HG02588 (cell line): Measurements from ENCODE around the gene CNTNAP3B.
"Not testable (repeated sequence)": the region's sequence is repeated elsewhere in the genome, so short reads cannot be mapped to it uniquely, and the experiment has no call there.

ENCODE experiments used
- ATAC-seq: cut with Tn5 transposase; IDR thresholded peaks from one replicate; pipeline ENCODE4 v1.9.1; 2021; ENCODE audit warnings: mild to moderate bottlenecking, moderate library complexity; ENCODE audit not compliant: unreplicated experiment

CNTNAP3B gene

DNA sequence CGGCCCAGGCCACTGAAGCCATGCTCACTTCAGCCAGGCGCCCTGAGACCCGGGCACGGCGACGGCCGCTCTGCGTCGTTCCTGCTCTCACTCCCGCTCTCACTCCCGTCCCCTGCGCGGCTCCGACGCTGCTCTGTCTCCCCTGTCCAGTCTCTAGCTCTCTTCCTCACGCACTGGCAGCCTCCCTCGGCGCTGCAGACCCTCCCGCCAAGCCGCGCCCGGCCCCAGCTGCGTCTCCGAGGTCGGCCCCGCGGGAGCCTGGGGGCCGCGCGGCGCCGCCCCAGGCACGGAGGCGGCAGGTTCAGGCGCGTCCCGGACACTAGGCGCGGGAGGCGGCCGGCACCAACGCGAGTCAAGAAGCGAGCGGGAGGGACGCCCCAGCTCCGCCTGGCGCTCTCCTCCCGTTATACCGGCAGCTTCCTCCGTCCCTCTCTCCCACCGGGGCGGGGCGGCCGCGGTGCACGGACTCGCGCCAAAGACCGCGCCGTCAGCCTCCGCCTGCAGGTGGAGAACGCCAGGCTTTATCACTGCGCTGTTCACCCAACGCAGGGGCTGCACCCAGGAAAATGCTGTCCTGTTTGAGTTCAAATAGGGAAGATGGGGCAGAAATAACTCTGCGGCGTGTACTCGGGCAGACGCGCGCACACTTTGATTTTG lies at the start of gene CNTNAP3B:
TSS of gene CNTNAP3B (minus strand) at position 354 of the 657 bp plus-strand sequence. CDS start at position 22, 332 bp downstream.
- not testable (repeated sequence) for ATAC-seq

DNA sequence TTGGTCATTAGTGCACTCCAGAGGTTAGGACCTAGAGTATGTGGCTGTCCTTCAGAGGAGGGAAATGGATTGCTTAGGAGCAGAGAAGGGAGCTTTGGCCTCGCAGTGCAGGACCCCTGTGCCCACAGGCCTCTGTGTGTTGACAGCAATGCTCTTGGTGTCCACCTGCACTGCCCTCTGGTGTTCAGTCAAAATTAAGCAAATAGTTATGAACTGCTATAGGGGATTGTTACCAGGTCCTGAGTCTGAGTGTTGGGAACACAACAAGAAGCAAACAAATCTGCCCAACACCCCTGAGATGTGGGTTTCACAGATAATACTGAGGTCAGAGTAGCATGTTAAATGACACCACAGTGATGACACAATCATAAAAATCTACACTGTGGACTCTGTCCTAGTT lies 31.1 kb upstream of the CNTNAP3B start:
- not testable (repeated sequence) for ATAC-seq

DNA sequence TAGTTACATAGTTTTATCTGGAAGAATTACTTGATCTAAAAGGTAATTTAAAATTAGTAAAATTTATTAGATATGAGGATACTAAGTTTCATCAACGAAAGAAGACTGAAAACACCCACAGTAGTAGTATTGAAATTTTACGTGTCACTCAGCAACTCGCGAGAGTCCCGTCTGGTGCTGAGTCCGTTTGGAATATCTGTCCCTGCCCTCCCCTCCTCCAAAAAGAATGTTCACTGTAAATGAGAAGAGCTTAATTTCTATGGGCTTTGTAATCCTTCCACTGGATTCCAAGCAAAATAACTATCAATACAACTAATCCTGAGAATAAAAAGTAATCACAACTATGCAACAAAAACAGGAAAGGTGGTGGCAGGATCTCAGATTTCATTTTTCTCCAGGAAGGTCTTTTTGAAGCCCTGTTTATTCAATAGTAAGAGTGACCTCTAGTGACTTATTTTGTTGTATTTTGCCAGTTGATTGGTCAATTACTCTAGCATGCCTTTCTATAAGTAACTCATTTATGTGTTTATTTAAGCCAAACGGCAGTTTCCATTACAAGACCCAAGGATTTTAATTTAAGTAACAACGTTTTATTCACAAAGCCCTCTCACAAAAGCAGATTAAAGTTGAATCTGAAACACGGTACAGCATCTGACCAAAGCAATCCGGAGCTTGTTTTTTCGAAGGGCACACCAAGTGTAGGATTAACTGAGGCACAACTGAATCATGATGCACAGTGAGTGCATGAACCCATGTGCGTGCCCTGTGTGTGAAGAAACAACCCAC lies 2.0 kb downstream of the CNTNAP3B start:
- ATAC-seq = not testable (repeated sequence)

DNA sequence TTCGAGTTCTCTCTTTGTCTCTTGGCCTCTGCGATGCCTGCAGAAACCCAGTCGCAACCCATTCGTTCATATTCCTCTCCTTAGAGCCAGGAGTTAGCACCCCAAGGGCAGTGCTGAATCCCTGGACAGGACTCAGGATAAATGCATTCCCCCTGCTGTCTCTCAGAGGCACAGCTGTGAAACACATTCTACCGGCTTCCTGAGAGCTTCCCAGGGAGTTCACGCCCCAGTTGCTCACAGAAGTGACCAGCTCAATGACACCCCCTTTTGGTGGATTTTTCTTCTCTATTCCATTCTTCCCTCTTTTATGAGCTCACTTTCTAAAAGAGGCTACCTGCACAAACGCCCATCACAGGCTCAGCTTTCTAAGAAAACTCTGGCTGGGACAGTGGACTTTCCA lies 8.2 kb downstream of the CNTNAP3B start:
- ATAC-seq = not testable (repeated sequence)

DNA sequence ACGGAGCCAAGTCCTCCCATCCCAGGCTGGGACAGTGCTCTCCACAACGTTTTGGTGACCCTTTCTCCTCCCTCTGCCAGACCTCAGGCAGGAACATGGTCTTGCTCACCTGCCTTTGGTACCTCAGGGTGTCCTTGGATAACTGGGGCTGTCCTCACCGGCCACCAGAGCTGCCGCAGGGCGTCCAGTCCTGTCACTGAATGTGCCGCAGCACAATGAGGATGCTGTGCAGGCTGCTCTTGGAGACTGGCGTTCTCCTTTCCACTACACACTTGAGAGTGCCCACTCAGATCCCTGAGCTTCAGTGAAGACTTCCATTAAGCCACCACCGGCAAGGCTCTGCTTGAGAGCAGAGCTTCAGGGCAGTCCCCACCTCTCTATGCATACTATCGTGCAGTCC lies 33.3 kb downstream of the CNTNAP3B start:
- ATAC-seq = not testable (repeated sequence)

DNA sequence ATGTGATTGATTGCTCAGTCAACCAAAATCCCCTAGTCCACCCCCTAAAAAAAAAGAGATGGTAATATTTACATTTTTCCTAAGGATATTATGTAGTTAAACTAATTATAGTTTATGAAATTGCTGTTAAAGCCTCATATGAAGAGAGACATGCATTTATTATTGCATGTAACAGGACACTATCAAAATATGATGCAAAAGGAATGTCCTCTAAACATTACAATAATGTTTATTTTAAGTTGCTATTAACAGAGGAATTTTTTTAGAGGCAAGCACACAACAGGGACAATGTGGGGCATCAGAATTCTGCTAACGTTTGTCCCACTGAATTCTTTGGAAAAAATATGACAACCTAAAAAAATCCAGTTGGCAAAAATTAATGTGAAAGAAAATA lies 44.7 kb downstream of the CNTNAP3B start:
- not testable (repeated sequence) for ATAC-seq

DNA sequence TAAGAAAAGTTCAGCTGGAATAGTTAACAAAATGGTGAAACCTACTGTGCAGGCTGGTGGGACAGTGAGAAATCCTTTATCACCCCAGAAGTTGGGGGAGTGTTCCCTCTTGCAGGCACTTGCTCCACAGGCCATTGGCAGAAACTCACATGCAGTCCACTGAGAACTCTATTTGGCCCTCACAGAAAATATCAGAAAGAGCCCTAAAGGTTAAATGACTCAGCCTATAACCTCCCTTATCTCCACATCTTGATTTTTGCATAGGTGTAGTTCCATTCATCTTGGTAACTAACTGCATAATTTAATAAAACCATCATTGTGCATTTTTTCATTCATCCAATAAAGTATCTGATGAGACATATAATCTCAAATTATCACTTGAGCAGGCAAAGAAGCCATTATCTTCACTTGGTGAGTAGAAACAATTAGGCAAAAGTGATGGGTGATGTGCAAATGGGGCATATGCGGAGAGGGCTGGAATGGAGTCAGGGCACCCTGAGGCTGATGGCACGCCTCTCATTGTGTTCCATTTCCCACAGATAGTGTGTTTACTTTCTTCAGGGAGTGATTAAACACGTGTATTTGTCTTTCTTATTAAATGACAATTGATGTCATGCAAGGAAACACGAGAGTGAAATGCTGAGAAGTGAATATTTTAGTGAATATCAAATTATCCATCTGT lies 45.2 kb downstream of the CNTNAP3B start:
- ATAC-seq = not testable (repeated sequence)

DNA sequence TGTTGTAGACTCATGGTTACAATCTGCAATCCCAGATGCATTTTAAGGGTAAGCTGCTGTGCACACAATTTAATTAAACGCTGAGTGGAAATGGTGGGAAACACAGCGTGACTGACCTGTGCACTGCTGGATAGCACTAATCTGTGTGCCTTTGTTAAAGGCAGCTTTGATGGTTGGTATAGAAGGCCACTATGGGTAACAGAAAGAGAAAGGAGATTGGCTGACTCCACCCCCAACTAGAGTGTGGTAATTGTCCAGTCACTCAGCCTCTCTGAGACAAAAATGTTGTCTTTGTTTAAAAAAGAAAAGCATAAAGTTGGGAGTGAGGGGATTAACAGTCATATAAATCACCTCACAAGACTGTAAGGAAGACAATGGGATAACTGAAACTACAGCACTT lies 48.9 kb downstream of the CNTNAP3B start:
- ATAC-seq = not testable (repeated sequence)

DNA sequence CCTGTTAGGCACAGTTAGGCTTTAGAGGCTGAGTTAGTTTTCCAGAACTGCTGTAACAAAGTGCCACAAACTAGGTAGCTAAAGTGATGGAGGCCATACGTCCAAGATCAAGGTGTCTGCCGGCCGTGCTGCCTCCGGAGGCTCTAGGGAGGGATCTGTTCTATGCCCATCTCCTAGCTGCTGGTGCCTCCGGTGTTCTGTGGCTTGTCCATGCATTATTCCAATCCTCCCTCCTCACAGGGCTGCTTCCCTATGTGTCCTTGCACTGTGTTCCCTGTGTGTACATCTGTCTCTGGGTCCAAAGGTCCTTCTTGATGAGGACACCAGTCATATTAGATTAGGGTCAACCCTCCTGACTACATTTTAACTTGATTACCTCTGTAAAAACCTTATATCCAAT lies 54.4 kb downstream of the CNTNAP3B start:
- not testable (repeated sequence) for ATAC-seq

DNA sequence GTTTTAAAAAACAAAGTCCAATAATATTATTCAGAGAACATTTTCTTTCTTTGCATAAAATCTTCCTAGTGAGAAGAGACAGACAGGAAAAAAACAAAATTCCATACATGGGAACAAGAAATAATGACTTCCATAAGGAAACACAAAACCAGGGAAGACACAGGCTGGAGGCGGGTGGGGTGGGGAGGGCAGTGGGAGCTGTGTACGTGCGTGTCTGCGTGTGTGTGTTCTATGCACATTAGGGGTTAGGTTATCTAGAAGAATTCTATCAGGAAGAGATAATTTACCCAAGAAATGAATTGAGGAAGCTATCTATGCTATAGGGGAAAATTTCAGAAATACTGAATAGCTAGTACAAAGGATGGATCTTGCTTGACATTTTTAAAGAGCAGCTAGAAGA lies 58.2 kb downstream of the CNTNAP3B start:
- ATAC-seq = not testable (repeated sequence)

DNA sequence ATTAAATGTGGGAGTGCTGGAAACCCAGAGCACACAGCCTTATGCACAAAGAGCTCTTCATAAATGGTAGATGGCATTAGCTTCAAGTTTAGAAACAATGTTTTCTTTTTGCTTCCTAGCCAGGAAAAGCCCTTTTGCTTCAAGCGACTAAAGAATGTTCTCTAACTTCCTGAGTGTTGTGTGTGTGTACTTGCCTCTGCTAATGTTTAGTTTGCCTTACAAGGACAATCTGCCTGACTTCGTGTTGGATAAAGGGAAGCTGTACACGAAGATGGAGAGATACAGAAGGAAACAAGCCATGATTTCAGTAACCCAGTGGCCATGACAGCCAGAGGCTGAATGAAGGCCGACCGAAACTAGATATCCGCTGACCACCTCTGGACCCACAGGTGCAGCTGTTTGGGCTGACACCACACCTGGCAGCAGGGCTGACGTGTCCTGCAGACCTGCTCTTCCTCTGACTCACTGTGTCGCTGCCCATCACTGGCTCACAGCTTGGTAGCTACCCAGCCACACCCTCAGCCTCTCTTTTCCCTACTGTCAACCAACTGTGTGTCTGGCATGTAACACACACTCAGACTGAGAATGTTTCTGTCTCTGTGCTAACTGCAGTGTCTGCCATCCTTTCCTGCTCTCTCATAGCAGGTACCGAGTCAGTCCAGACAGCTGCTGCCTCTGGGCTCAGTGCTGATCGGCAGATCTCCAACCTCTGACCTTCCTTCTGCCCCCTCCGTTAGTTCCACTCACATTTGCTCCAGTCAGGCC lies 59.0 kb downstream of the CNTNAP3B start:
- not testable (repeated sequence) for ATAC-seq

DNA sequence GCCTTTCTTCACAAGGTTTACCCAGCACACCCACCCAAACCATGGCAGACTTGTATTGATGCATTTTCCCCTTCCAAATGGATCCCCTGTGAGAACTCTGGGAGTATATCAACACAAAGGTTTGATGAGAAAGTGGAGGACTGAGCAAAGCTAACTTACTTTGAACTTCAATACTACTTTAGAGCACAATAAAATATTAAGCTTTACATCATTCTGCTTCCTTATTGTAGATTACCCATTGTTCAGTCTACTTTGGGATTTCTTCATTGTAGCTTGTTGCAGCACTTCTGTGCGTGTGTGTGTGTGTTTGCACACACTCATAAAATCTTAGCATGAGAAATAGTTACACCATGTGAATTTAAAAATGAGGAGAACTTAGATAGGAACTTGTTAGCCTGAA lies 75.4 kb downstream of the CNTNAP3B start:
- ATAC-seq = not testable (repeated sequence)

DNA sequence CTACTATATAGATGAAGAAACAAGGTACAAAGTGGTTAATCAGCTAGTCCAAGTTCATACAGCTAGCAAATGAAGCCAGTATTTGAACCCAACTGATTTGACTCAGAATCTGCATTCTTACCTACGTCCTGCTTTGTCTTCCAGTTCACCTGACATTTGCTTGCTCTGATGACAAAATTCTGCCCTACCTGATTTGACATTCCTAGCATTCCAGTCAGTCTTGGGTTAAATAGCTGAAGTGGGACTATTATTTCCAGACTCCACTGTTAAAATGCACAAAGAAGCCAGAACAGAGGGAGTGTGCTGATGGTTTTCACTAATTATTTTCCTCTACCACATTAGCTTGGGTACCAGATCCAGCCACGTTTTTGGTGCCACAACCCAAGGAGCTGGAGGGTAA lies 78.5 kb downstream of the CNTNAP3B start:
- ATAC-seq = not testable (repeated sequence)

DNA sequence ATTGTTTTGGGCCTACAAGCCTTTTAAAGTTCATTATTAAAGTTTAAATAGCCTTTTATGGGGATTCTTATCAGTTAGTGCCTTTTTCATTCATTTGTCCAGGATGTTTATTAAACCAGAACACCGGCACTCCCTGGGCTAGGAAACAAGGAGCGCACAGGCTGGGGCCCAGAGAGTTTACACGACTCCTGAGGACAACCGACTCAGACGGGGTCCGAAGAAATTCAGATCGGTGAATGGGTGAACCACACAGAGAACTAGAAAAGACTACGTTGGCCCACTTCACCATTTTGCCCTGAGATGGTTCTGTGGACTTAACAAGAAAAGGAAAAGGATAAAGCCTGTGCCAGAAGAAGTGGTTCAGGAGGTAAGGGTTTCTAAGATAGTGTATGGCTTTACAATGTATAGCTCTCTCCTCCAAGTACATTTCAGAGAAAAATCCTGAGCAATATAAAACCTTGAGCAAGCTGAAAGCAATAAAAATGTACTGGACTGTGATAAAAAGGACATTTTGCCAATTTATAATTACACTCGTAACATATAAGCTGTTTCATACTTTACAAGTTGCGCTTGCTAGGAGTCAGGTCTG lies 84.7 kb downstream of the CNTNAP3B start:
- ATAC-seq = not testable (repeated sequence)

DNA sequence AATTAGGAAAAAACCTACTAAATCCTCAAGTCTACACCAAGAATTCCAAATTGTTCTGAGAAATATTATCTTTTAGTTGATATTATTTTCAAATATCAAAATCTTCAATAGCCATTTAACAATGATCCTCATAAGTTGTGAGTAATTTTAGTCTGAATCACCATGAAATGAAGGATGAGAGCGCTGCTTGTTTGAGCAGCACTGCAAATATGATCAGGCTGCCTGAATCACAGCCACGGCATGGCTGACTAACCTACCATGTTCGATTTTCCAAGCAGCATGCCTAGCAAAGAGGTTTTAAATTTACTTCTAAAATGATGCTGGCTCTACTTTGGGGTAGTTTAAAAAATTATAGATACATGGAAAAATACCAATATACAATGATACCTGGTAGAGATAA lies 95.7 kb downstream of the CNTNAP3B start:
- ATAC-seq = not testable (repeated sequence)

DNA sequence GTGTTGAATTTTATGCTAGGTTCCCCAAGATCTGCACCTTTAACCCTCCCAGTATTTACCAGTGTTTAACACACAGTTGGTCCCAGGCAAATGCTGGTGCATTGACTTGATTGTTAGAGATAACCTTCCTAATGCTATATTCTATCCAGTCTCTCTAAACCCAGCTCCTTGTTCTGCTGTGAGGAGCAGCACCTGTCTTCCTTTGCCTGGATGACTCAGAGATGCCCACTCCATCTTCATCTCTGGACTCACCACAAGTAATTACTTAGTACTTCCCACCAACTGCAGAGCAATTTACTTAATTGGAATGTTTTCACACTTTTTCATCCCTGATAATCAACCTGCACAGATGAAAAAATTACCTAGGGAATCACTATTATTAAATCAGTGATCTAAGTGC lies 108.6 kb downstream of the CNTNAP3B start:
- not testable (repeated sequence) for ATAC-seq

DNA sequence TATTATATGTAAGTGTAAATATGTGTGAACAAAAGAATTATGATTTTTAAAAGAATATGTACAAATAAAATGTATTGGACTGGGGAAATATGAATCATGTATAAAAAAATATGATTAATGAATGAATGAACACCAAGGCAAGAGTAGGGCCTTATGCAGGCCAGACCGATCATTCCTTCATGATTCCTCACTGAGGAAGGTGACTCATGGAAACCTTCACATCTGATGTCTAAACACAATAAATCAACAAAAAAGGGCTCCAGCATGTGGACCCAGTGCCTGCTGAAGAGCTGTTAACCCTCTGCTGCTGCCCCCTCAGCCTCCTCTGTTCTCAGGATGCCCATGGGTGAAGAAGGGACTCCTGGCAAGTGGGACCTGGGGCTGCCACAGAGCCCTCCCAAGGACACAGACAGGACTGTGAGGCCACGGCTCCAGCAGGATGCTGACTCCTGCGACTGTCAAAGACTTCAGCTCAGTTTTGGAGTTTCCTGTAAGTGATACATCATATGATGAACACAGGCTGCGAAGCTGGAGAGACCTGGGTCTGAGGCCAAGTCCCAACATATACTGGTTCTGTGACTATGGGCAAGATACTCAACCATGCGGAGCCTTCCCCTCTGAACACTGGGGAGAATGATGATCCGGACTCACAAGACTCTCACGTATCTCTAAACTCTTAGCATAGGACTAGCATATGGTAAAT lies 110.9 kb downstream of the CNTNAP3B start:
- not testable (repeated sequence) for ATAC-seq

DNA sequence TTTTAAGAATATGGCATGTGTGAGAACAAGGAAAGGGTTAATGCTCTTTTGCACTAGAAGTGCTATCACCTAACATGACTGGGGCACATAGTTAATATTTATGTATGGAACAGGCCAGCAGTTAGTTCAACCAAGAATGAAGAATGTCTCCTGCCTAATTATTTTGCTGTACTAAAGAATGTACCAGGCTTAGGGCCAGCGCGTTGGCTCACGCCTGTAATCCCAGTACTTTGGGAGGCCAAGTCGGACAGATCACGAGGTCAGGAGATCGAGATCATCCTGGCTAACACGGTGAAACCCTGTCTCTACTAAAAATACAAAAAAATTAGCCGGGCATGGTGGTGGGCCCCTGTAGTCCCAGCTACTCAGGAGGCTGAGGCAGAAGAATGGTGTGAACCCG lies 114.9 kb downstream of the CNTNAP3B start:
- not testable (repeated sequence) for ATAC-seq

DNA sequence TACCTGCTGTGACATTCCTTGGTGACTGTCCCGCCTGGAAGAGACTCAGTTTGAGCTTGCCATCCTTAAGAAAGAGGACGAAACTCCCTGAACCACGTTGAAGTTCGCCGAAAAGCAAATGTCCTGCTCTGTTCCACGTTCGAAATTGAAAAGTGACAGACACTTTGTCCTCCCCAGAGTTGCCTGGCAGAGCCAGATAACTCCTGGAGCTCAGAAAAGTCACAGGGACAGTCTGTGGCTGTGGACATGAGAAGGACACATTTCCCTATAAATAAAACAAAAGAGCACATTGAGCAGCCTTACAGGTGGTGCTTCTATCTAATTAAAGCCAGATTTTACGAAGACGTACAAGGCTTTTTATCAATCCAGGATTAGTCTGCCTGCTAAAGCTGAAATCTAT lies 137.6 kb downstream of the CNTNAP3B start:
- not testable (repeated sequence) for ATAC-seq

DNA sequence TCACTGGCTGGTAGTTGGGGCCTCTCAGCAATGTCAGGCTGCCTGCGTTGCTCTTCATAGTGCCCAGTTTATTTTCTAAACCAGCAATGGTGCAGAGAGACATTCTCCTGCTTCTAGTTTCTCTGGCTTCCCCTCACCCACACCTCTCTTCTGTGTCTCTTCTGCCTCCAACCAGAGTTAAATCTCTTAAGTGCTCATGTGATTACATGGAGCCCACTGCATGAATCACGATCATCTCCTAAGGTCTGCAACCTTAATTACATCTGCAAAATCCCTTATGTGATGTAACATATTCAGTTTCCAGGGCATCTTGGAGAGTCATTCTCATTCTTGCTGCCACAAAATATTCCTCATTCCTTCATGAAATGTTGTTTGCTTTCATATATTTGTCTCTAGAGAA lies 149.0 kb downstream of the CNTNAP3B start:
- not testable (repeated sequence) for ATAC-seq
